HFF-Myc (cell line): ENCODE results near the gene LAD1.

Experiments
- DNase-seq: peaks from one replicate; pipeline ENCODE4 v3.0.0-alpha.2; 2011; ENCODE audit warnings: low read depth; ENCODE audit errors: extremely low read depth
- H3K4me3 ChIP-seq: replicated peaks from 2 replicates; pipeline ENCODE4 v1.5.1; 2011; ENCODE audit warnings: low read depth, mild to moderate bottlenecking, control low read depth, low read length
- TF ChIP-seq, protein P1 (sequence below): IDR thresholded peaks from 2 replicates; pipeline ENCODE4 v1.5.1; 2012; ENCODE audit warnings: mild to moderate bottlenecking, low read depth, low read length, control low read depth; ENCODE audit errors: missing control alignments

The LAD1 gene

GRCh38 chr1:201396861-201397464, 2.2 kb downstream of the LAD1 start:
- H3K4me3 ChIP-seq = no peak overlapping the region
- no peak for DNase-seq
- TF ChIP-seq, protein P1, sequence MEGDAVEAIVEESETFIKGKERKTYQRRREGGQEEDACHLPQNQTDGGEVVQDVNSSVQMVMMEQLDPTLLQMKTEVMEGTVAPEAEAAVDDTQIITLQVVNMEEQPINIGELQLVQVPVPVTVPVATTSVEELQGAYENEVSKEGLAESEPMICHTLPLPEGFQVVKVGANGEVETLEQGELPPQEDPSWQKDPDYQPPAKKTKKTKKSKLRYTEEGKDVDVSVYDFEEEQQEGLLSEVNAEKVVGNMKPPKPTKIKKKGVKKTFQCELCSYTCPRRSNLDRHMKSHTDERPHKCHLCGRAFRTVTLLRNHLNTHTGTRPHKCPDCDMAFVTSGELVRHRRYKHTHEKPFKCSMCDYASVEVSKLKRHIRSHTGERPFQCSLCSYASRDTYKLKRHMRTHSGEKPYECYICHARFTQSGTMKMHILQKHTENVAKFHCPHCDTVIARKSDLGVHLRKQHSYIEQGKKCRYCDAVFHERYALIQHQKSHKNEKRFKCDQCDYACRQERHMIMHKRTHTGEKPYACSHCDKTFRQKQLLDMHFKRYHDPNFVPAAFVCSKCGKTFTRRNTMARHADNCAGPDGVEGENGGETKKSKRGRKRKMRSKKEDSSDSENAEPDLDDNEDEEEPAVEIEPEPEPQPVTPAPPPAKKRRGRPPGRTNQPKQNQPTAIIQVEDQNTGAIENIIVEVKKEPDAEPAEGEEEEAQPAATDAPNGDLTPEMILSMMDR = no peak

DNA sequence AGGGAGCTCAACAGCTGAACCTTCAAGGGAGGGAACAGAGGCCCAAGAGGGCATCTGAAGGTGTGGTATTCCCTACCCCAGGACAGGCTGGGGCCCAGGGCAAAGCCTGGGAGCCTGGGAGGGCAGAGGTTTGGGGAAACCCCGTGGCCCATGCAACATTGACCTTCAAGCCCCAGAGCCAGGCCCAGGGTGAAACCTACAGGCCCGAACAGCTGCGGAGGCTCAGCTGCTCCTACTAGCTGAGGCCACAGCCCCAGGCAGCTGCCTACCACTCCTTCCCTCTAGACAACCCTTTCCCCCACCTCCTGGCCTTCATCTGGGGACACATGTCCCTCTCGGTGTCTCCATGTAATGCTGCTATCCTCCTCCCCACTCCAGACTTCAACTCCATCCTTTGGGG, 3.2 kb downstream of the LAD1 start:
- DNase-seq = no peak
- TF ChIP-seq, protein P1 = no peak
- H3K4me3 ChIP-seq = no peak overlapping the region

- DNase-seq = no peak
- TF ChIP-seq, protein P1 = no peak
- no peak overlapping the region for H3K4me3 ChIP-seq
Observed at GRCh38 chr1:201394591-201394990, 4.5 kb downstream of the LAD1 start.

- DNase-seq = no peak
- TF ChIP-seq, protein P1 = no peak
- H3K4me3 ChIP-seq = no peak overlapping the region
Observed at GRCh38 chr1:201393076-201393475, 6.0 kb downstream of the LAD1 start.

- TF ChIP-seq, protein P1 = no peak
- DNase-seq = no peak
- no peak overlapping the region for H3K4me3 ChIP-seq
Observed at GRCh38 chr1:201391651-201392511, 7.2 kb downstream of the LAD1 start.

DNA sequence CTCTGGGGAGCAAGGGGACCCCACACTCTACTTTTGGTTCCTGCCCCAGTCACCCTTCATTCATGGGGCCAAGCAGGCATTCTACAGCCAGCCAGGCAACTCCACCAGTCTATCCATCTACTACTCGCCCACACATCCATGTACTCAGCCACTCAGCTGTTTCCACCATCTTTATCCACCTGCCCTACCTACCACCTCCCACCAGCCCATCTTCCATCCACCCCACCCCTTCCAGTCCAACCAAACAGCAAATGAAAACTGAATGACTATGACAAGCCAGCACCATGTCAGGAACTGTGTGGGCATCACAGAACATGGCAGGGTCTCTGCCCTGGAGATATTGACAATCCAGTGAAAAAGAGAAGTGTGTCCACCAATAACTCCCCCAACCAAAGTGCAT, 7.9 kb downstream of the LAD1 start:
- no peak for DNase-seq
- H3K4me3 ChIP-seq = no peak overlapping the region
- TF ChIP-seq, protein P1 = no peak
